Measurements from ENCODE around the gene CLHC1. TPM values are rescaled to one million over a fixed set of nuclear protein-coding genes. Genes with fewer than 3 reads are reported as not detected.

CLHC1 gene
- total and polyA plus RNA-seq, 4 donors, result 2.3 to 33.8 (median 12.2) TPM

DNA sequence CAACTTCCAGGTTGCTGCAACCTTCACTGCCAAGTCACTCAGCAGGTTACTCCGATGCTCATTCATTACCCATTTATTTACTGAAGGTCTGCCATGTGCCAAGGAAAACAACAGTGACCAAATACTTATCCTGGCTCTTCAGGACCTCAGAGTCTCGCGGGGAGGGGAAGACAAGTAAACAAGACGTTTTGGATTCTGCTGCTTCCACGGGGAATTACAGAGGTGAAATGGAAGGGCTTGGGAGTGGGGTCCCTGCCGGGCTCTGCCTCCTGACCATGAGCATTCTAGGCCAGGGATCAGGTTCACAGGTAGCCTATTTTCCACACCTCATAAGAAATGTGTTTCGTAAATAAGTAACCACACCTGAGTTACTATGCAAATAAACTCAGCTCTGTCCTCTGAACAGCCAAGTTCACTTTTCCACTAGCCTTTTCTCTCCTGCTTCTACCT lies 68.1 kb downstream of the CLHC1 start:
- Histone ChIP-seq H3K9me3 (ENCODE audit: control insufficient read depth in 4 of 4, insufficient read depth in 3 of 4, low read length in 3 of 4) (no peaks in the 10 kb centered on the region), H3K36me3 (ENCODE audit: control insufficient read depth in 4 of 4, insufficient read depth in 4 of 4, low read length in 4 of 4) (no peaks in the 10 kb centered on the region), H3K27ac (ENCODE audit: low read depth in 1 of 2, low read length in 1 of 2) (peak overlapping the region in 1 of 2 donors; percentile 69), H3K4me3 (no peak overlapping the region), H3K27me3 (ENCODE audit: control insufficient read depth in 3 of 3, insufficient read depth in 3 of 3, low read length in 2 of 3) (no peaks in the 10 kb centered on the region), H3K4me1 (ENCODE audit: control insufficient read depth in 5 of 5, insufficient read depth in 5 of 5, low read length in 5 of 5) (peaks cover 0 to 47% (median 37%) of the 10 kb centered on the region in 5 donors), H3K9ac (ENCODE audit: insufficient read depth in 1 of 2, low read length in 2 of 2) (no peak overlapping the region)
- ATAC-seq (ENCODE audit: insufficient read depth, low FRiP score), result peak; percentile 42
- TF ChIP-seq, protein P1, sequence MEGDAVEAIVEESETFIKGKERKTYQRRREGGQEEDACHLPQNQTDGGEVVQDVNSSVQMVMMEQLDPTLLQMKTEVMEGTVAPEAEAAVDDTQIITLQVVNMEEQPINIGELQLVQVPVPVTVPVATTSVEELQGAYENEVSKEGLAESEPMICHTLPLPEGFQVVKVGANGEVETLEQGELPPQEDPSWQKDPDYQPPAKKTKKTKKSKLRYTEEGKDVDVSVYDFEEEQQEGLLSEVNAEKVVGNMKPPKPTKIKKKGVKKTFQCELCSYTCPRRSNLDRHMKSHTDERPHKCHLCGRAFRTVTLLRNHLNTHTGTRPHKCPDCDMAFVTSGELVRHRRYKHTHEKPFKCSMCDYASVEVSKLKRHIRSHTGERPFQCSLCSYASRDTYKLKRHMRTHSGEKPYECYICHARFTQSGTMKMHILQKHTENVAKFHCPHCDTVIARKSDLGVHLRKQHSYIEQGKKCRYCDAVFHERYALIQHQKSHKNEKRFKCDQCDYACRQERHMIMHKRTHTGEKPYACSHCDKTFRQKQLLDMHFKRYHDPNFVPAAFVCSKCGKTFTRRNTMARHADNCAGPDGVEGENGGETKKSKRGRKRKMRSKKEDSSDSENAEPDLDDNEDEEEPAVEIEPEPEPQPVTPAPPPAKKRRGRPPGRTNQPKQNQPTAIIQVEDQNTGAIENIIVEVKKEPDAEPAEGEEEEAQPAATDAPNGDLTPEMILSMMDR (IDR thresholded peaks at IDR 0.05; ENCODE audit: control extremely low read depth, extremely low read depth), result no peak
- WGBS, 2 donors, result 49 to 77% methylated on average over 7 of the region's 7 CpGs
- DNase-seq, result no peak

DNA sequence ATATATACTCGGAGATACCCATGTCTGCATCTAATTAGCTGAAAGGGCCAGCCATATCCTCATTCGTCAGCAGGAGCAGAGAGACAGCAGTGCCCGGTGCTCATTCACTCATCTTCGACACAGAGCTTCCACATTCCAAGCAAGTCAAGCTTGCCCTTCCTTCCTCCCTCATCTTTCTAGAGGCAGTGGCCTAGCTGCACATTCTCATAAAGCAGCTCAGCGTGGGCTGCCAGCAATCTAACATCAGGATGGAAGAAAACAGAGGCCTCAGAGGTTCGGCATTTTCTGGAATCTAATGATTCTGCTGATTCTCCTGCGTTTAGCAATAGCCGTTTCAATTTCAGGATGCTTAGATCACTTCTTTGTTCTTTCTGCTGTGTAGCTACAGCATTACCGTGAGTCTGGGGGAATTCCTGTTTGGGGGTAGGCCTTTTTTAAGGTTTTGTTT lies 68.8 kb downstream of the CLHC1 start:
- ATAC-seq (ENCODE audit: insufficient read depth, low FRiP score), result no peak
- no peak overlapping the region for H3K4me3 ChIP-seq
- H3K9ac ChIP-seq (ENCODE audit: insufficient read depth in 1 of 2, low read length in 2 of 2), result no peak overlapping the region

DNA sequence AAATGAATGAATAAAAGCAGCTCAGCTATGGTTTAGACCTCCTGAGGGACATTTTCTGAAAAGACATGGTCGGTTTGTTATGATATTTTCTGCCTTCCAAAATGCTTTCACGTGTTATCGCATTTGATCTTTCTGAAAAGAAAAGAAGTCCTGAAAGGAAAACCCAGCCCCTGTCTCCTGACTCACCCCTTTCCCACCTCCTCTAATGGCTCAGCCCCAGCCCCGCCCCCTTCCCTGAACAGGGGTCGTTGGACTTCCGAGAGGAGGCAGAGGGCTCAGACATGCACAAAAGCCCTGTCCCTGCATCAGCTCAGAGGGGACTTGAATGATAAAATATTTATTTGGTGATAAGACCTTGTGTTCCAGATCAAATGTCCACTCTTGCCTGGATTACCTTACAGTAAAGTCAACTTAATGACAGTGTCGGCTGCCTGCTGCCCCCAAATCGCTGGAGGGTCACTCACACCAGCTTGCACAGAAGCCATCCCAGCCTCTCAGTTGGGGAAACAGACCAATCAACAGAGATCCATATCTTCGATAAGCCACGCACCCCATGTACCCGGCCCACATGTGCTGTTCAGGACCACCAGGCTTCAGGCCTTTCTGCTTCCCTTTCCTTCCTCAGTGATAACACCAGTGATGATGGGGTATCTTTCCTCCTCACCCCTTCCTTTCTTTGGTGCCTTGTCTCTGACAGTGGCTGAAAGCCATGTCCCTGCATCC lies 69.6 kb downstream of the CLHC1 start:
- H3K27me3 ChIP-seq (ENCODE audit: control insufficient read depth in 3 of 3, insufficient read depth in 3 of 3, low read length in 2 of 3), result no peaks in the 10 kb centered on the region
- no peaks in the 10 kb centered on the region for H3K36me3 ChIP-seq (ENCODE audit: control insufficient read depth in 4 of 4, insufficient read depth in 4 of 4, low read length in 4 of 4)
- no peak overlapping the region for H3K4me3 ChIP-seq
- peak overlapping the region in 1 of 2 donors; percentile 75 for H3K27ac ChIP-seq (ENCODE audit: low read depth in 1 of 2, low read length in 1 of 2)
- DNase-seq (no peak), ATAC-seq (ENCODE audit: insufficient read depth, low FRiP score) (no peak)
- peaks cover 0 to 52% (median 22%) of the 10 kb centered on the region in 5 donors for H3K4me1 ChIP-seq (ENCODE audit: control insufficient read depth in 5 of 5, insufficient read depth in 5 of 5, low read length in 5 of 5)
- TF ChIP-seq, protein P1 (IDR thresholded peaks at IDR 0.05; ENCODE audit: control extremely low read depth, extremely low read depth), result no peak
- WGBS, 2 donors, result 72 to 82% methylated on average over 11 of the region's 11 CpGs
- H3K9ac ChIP-seq (ENCODE audit: insufficient read depth in 1 of 2, low read length in 2 of 2), result no peak overlapping the region
- no peaks in the 10 kb centered on the region for H3K9me3 ChIP-seq (ENCODE audit: control insufficient read depth in 4 of 4, insufficient read depth in 3 of 4, low read length in 3 of 4)

More for the DNA sequence above, 68.8 kb downstream of the CLHC1 start:
- TF ChIP-seq, protein P1 (IDR thresholded peaks at IDR 0.05; ENCODE audit: control extremely low read depth, extremely low read depth), result no peak
- Histone ChIP-seq H3K4me1 (ENCODE audit: control insufficient read depth in 5 of 5, insufficient read depth in 5 of 5, low read length in 5 of 5) (peaks cover 0 to 51% (median 30%) of the 10 kb centered on the region in 5 donors), H3K27me3 (ENCODE audit: control insufficient read depth in 3 of 3, insufficient read depth in 3 of 3, low read length in 2 of 3) (no peaks in the 10 kb centered on the region), H3K27ac (ENCODE audit: low read depth in 1 of 2, low read length in 1 of 2) (peak overlapping the region in 1 of 2 donors; percentile 69), H3K9me3 (ENCODE audit: control insufficient read depth in 4 of 4, insufficient read depth in 3 of 4, low read length in 3 of 4) (no peaks in the 10 kb centered on the region), H3K36me3 (ENCODE audit: control insufficient read depth in 4 of 4, insufficient read depth in 4 of 4, low read length in 4 of 4) (no peaks in the 10 kb centered on the region)
- WGBS, 2 donors, result 45 to 65% methylated on average over 9 of the region's 9 CpGs
- no peak for DNase-seq

All from lung (tissue), 12 donors.